NCI-H69 (cell line): ENCODE measurements around the gene CAB39.
A peak's percentile ranks its signal among the peaks of the same experiment; 100 is the strongest.
"Not testable (repeated sequence)": the region's sequence is repeated elsewhere in the genome, so short reads cannot be mapped to it uniquely, and the experiment has no call there.

ENCODE experiments used
- DNase-seq: peaks from one replicate; lab custom pipeline; 2025; lab: John Stamatoyannopoulos, UW

CAB39 gene

GRCh38 chr2:230715201-230715600 lies 2.6 kb downstream of the CAB39 start:
- no peak for DNase-seq

GRCh38 chr2:230716588-230716987 lies 3.9 kb downstream of the CAB39 start:
- DNase-seq: no peak

DNA sequence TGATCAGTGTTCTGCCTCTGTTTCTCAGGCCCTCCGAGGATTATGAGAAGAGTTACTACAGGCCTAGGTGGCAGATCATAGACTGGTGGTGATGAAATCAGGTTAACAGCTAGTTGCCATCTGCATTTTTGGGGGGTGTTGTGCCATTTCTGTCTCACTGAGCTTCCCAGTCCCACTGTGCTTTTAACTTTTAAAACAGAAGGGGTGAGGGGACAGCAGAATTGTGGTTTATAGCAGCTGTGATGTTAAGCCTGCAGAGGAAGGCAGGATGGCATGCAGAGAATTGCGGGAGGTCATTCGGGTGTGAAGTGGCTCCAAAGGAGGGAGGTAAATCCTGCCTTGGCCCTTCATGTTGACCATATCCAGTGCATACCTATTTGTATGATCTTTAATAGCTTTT lies 5.0 kb downstream of the CAB39 start:
- DNase-seq: no peak

- DNase-seq: no peak
Observed at GRCh38 chr2:230719340-230719739, 6.7 kb downstream of the CAB39 start.

- DNase-seq: no peak
Observed at GRCh38 chr2:230721712-230722111, 9.1 kb downstream of the CAB39 start.

GRCh38 chr2:230722207-230722885 lies 9.7 kb downstream of the CAB39 start:
- DNase-seq: no peak

DNA sequence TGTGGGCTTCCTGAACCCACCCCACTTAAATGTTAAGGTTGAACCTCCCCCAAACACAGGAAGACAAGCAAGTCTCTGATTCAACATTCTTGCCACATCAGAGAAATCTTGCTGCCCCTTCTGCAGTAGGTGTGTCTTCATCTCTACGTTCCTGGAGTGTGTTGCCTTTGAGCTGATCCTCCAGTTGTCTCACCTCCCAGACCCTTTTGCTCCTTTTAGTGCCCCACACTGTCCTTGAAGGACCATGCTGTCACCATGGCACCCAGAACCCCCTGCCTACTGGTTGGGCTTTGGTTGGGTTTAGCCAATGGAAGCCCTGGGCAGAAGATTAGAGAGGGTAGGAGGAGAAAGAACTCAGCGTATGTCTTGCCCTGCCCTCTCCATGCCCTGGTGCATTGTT lies 10.7 kb downstream of the CAB39 start:
- no peak for DNase-seq

- DNase-seq: not testable (repeated sequence)
Observed at GRCh38 chr2:230724957-230725356, 12.3 kb downstream of the CAB39 start.

DNA sequence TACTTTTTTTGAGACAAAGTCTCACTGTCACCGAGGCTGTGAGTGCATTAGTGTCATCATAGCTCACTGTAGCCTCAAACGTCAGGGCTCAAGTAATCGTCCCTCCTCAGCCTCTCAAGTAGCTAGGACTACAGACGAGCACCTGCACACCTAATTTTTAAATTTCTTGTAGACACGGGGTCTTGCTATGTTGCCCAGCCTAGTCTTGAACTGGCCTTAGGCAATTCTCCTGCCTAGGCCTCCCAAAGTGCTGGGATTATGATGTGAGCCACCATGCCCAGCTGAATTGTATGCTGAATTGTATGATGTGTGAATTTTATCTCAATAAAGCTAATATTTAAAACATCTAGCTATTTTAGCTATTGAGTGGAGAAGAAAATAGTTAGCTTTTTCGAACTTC lies 18.9 kb downstream of the CAB39 start:
- no peak for DNase-seq

- no peak for DNase-seq
Observed at GRCh38 chr2:230732914-230733401, 20.3 kb downstream of the CAB39 start.

DNA sequence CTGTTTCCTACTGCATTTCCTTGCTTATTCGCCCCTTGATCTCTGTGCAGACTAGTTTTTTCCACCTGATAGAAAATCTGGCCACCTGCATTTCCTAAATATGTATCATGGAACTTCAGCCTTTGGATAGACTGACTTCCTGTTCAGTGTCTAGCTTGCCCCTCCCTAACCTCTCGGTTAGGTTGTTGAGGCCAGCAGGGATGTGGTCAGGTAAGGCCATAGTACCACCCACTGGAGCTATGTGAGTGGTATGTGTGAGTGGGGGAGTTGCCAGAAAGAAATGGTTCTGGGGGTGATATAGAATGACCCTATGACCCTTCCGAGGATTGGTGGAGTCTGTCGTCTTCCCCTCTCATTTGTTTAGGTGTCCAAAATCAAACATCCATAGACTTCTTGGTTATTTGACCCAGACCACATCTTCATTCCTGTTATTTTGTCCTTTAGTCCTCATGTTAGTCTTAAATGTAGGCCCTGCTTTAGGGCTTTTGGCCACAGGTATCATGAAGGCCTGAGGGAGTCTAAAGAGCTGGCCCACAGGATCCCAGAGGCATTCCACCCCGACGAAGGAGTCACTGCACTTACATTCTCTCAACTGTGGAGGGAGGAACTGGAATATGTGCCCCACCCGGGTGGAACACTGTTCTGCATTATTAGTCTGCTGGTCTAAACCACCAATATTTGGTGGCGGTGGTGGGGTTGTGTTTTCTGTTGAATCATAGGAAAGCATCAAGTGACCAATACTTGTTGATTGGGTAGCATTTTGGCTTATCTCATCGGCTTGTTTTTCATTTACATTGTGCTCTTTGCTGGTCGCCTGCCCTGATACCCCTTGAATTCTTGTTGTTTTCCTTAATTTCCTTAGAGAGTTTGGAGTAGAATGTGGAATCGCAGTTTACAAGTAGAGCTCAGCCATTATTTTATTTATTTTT lies 21.9 kb downstream of the CAB39 start:
- no peak for DNase-seq

GRCh38 chr2:230735884-230736283 lies 23.2 kb downstream of the CAB39 start:
- no peak for DNase-seq

GRCh38 chr2:230737300-230737699 lies 24.7 kb downstream of the CAB39 start:
- no peak for DNase-seq

GRCh38 chr2:230737791-230738226 lies 25.2 kb downstream of the CAB39 start:
- DNase-seq: no peak

GRCh38 chr2:230738391-230738811 lies 25.8 kb downstream of the CAB39 start:
- no peak for DNase-seq

- DNase-seq: peak; percentile 12
Observed at GRCh38 chr2:230738924-230739323, 26.3 kb downstream of the CAB39 start.

DNA sequence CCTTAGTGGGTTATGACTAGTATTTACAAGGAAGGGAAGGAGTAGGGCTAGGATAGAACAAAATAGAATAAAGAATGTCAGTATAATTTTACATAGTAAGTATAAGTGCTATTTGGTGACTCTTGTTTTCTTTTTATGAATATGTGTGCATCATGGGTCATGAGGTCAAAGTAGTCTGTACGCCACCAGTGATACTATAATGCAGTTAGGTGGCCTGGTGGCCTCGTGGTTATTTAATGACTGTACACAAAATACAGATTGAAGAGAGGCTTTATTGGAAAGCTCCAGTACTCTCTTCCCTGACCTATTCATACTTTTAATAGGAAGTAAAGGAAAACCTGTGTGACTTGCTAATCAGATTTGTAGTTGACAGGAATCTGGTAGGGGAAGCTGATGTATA lies 27.3 kb downstream of the CAB39 start:
- DNase-seq: no peak

- DNase-seq: no peak
Observed at GRCh38 chr2:230742781-230743180, 30.1 kb downstream of the CAB39 start.

- DNase-seq: no peak
Observed at GRCh38 chr2:230746213-230746612, 33.6 kb downstream of the CAB39 start.

DNA sequence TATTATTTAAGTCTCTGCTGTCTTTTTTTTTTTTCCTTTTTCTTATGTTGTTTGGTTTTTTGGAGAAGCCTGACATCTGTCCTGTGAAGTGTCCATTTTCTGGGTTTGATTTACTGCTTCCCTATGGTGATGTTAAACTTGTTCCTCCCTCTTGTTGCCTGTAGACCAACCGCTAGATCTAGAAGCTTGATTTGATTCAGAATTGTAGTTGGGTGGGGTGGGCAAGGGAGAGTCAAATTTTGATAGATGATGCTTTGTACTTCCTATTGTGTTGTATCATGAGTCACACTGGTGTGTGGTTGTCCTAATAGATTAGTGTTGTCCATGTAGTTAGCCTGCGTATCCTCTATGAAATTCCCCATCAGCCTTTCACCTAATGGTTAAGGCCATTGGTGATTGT lies 35.4 kb downstream of the CAB39 start:
- no peak for DNase-seq

- no peak for DNase-seq
Observed at GRCh38 chr2:230749111-230749510, 36.5 kb downstream of the CAB39 start.

DNA sequence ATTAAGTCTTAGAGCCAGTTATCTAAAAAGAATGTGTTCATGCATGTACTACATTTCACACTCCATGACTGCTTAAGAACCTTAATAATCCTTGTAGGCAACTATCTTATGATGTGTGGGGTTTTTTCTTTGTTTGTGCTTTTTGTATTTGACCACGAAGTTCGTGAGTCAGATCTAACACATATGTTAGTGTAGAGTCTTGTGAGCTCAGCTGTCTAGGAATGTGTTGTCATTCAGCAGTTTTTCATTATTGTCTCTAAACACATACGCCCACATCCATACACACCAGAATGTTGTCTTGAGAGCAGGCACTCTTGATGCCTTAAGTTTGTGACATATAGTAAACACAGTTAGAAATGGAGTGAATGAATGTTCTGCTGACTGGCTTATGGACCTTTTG lies 38.4 kb downstream of the CAB39 start:
- no peak for DNase-seq

GRCh38 chr2:230754200-230754599 lies 41.6 kb downstream of the CAB39 start:
- no peak for DNase-seq
